Germinal center (tissue), 1 donor: ENCODE measurements around the gene UTS2R.

ENCODE experiments used
- DNase-seq: peaks from one replicate; pipeline ENCODE4 v3.0.0; 2012; ENCODE audit warnings: mixed read lengths, low spot score

The UTS2R gene

DNA sequence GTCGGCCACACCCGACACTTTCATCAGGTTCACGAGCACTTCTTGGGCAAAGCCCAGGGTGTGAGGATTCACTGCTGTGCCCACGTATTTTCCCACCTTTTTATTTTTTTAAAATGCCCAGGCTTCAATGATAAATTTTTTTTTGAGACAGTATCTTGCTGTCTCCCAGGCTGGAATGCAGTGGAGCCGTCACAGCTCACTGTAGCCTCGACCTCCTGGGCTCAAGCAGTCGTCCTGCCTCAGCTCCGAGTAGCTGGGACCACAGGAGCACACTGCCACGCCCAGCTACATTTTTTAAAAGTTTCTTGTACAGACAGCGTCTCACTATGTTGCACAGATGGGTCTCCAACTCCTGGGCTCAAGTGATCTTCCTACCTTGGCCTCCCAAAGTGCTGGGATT lies 17.8 kb downstream of the UTS2R start:
- no peak for DNase-seq

DNA sequence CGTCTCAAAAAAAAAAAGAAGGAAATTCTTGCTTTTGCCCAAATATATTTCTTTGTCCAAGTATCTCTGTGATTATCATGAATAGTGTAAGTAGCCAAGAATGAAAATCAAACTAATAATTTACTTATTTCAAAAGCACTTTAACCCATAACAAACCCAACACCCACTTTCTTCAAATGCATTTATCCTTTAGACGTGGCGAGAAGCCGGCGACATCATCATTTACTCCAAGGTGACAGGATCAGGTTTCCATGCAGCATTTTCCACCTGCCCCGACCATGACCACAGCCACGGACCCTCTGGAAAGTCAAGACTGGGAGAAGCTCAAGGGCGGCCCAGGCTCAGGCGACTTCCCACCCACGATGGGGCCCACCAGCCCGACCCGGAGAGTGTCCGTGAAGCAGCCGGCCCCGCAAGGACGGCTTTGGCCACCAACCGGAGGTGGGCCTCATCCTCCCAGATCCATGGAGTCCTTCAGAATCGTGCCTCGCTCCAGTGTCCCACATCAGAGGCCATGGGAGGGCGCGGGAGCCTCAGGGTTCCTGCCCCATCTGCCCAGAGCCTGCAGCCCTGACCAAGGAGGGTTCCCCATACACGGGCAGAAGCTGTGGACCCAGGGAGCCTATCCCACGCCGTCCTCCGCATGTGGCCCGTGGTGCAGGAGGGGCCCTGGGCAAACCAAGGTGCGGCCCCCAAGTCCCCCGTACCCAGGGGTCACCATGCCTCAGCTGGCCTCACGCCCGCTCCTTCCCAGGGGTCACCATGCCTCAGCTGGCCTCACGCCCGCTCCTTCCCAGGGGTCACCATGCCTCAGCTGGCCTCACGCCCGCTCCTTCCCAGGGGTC lies 18.7 kb downstream of the UTS2R start:
- DNase-seq = no peak

DNA sequence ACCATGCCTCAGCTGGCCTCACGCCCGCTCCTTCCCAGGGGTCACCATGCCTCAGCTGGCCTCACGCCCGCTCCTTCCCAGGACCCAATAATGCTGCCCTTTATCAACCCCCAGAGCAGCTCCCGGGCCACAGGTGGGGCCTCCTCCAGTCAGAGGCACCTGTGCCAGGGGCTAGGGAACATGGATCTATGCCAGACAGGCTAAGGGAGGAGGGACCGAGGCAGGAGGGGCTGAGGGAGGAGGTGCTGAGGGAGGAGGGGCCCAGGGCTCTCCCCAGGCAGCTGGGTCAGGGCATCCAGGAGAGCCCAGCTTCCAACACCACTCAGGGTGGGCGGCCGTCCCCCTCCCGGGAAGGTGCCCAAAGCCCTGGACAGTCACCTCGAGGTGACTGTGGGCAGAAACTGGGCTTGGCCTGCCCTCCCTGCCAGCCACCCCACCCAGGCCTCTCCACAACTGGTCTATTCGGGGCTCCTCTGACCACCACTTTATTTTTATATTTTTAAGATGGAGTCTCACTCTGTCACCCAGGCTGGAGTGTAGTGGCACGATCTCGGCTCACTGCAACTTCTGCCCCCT lies 19.4 kb downstream of the UTS2R start:
- no peak for DNase-seq

DNA sequence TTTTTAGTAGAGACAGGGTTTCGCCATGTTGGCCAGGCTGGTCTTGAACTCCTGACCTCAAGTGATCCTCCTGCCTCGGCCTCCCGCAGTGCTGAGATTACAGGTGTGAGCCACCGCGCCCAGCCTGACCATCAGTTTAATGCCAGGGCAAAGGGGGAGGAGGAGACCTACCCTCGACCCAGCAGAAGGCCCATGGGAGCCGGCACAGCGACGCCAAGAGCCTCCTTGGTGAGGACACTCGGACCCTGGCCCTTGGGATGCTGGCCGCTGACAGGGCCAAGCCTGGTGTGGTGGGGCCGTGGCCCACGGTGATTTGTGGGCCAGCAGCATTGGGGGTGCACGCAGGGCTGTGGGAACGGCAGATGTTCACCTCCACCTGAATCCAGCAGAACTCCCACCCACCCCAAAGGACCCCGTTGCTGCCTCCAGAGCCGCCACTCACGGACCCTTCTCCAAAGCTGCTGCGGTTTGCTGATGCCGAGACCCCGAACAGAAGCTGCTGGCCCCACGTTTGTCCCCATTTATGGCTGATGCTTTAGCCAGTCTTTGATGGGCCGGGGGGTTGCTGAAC lies 20.0 kb downstream of the UTS2R start:
- no peak for DNase-seq

DNA sequence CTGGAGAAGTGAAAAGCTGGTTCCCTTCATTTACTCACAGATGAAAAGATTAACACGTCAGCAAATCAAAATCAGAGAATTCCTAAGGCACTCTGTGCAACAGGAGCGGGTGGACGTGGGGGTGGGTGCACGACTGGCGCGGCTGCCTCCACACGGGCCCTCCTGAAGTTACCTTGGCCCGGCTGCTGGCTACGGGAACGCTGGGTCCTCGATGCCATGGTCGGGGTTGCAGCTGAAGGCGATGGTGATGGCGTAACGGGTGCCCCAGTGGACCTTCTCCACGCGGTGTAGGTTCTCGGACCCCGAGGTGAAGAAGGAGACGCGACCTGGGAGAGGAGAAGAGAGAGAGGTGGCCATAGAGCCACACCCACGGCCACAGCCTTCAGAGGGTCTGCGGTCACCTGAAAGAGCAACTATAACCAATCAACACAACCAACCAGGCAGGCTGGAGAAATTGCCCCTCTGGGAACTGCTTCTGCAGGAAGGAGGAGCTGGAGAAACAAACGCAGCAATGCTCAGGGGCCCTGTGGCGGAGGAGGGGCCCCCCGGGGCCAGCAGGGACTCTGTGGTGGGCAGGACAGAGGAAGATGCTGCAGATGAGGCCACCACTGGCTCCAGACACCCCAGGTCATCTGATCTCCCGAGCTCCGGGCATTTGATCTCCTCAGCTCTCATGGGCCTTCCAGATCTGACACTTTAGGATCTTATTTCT lies 20.8 kb downstream of the UTS2R start:
- DNase-seq = no peak

DNA sequence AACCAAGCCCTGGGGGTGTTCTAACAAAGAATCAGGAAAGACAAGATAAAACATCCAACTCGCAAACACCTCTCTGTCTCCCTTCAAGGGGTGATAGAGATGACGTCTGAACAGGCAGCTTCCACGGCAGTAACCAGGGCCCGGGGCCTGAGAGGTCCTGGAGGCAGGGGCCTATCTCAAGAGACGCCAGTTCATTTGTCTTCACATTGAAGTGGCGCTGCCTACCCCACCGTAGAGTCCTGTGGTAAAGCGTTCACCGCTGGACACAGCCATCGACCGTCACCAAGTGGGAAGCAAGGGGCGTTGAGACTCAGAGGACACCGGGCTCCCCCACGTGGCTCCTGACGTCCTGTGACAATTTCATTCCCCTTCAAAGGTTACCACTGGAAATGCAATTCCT lies 21.4 kb downstream of the UTS2R start:
- no peak for DNase-seq

DNA sequence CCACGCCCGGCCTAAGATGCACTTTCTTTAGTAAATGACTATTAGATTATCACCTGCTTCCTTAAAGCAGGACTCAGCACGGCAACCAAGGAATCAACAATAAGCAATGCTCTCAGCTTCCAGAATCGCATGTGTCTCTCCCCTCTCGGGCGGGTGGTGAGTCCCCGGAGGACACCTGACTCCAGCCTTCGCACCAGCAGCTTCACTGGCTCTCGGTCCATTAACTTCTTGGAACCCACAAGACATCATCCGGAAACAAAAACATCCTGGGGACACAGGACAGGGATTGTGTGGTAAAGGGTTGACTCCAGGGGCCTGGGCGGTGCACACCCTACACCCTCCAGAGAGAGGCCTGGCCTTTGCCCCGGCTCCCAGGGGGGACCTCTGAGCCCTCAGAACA lies 22.7 kb downstream of the UTS2R start:
- DNase-seq = no peak

DNA sequence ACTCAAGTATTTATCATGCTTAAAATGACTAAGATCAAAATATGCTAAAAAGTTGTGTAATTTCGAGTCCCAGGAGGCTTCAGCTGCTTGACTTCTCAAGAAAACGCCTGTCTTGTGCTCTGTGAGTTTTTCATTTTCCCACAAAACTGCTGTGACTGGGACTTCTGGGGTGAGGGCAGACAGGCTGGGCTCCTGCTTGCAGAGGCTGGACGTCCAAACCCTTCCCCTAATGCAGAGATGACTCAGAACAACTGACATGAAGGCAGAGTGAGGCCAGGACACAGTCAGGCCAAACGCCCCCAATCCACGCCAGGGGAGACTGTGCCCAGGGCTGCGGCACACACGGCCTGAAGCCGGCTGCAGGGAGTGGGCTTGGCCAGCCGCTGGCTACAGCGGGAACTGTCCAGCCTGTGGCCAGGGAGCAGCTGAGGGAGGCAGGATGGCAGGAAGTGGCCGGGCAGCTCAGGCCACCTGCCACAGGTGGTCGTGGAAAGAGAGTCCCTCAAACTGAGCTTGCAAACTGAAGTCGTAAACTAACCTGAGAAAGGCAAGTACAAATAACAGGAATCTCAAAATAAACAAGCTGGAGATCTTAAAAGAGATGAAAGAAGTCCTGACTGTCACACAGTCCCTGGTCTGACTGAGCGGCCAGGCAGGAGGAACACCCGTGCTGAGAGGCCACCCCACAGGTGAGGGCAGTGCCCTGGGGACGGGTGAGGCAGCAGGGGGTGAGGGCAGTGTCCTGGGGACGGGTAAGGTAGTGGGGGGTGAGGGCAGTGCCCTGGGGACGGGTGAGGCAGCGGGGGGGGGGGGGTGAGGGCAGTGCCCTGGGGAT lies 25.3 kb downstream of the UTS2R start:
- no peak for DNase-seq

DNA sequence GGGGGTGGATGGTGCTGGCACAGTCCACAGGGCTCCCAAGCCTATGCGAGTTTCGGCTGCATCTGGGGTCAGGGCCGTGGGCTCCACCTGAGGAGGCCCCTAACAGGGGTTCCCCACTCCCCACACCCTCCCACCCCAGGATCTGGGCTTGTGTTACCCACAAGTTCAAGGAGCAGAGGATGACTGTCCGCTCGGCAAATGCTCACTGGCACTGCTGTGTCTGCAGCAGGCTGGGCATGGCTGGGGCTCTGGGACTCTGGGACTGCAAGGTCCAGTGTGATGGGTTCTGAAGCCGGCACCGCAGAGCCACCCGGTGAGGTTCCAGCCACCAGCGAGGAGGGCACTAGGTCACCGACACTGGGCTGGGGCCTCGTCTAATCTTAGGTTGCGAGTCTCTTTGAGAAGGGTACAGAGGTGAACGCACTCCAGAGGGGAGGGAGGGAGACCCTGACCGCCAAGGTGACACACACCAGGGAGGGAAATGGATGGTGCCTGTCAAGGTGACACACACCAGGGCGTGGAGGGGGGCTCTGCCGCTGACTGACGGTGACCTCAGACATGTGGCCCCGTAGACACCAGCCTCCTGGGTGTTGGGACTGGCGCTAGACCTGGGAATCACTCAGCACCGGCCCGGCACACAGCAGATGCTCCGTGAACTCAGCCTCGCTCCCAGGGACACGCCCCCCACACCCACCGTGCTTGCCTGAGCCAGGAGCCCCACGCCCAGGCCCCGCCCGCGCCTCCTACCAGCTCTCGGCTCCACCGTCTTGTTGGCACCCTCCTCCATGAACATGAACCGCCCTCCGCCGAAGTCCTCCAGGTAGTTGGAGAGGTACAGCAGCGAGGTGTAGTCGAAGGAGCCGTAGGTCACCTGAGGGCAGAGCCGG lies 26.1 kb downstream of the UTS2R start:
- DNase-seq = no peak

DNA sequence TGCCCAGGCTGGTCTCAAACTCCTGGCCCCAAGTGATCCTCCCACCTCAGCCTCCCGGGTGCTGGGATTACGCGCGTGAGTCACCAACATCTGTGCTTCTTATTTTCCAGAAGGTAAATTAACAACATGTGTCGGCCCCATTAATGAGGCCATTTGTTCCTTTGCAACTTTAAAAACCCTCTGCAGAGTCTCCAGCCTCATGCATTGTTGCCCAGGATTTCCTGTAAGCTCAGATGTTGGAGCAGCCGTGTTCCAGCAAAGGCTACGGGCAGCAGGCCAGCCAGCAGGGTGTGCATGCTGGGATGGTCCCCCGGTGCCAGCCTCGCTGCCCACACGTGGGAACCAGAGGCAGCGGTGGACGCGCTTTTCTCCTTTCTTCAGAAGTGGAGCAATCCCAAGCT lies 27.5 kb downstream of the UTS2R start:
- no peak for DNase-seq

DNA sequence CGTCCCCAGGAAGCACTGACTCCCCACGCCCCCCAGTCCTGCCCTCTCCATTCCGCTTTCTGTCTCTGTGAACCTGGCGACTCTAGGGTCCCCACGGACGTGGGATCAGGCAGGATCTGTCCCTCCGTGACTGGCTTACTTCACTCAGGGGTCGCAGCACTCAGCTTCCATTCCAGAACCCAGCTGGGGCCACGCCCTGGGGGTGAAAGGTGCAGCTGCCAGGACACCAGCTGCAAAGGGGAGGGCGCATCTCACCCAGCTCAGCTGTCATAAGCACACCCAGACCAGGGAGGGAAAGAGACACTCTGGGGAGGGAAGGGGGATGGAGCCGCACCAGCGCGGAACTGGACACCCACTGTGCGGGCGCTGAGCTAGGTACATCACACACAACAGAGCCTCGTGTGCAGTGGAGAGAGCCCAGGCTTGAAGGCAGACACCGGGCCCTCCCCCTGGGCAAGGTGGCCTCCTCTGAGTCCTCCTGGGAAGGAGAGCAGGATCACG lies 28.1 kb downstream of the UTS2R start:
- no peak for DNase-seq

DNA sequence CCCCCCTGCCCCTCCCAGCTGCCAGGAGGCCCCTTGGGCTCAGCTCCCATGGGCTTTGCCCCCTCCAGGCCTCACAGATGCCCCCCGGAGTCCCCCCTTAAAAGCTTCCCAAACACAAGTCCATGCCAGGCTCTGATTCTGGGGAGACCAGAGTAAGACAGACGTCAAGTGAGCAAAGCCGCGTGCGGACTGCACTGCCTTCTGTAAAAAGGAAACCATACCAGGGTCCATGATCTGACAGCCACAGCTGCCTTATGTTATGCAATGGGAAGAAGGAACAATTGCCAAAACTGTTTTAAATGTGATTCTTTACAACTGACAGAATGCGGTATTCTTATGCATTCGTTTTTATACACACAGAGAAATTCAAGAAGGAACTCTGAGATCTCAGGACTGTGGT lies 28.6 kb downstream of the UTS2R start:
- no peak for DNase-seq

DNA sequence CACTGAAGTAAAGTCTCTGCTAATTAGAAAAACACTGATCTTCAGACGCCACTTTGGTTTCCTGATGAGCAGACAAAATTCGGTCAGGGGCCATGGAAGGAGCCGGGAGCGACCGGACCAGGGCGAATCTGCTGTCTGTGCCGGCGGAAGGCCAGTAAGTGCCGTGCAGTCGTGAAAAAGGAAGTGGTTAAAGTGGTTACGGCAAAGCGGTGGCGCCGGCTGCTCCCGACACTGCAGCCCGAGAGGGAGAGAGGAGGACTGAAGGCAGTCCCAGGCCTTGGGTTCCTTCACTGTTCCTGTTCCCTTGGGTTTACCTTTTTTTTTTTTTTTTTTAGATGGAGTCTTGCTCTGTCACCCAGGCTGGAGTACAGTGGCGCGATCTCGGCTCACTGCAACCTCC lies 29.3 kb downstream of the UTS2R start:
- DNase-seq = peak; percentile 61

DNA sequence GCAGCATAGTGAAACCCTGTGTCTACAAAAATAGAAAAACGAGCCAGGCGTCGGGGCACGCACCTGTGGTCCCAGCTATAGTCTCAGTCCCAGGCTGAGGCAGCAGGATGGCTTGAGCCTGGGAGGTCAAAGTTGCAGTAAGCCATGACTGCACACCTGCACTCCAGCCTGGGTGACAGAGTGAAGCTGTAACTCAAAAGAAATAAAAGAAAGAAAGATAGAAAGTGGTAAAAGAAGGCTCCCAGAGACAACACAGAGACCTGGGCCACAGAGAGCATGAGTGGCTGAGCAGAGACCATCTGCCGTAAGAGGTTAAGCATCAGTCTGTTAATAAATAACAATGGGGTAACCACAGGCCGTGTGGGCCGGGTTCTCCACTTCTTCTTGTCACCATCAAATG lies 31.3 kb downstream of the UTS2R start:
- DNase-seq = no peak

DNA sequence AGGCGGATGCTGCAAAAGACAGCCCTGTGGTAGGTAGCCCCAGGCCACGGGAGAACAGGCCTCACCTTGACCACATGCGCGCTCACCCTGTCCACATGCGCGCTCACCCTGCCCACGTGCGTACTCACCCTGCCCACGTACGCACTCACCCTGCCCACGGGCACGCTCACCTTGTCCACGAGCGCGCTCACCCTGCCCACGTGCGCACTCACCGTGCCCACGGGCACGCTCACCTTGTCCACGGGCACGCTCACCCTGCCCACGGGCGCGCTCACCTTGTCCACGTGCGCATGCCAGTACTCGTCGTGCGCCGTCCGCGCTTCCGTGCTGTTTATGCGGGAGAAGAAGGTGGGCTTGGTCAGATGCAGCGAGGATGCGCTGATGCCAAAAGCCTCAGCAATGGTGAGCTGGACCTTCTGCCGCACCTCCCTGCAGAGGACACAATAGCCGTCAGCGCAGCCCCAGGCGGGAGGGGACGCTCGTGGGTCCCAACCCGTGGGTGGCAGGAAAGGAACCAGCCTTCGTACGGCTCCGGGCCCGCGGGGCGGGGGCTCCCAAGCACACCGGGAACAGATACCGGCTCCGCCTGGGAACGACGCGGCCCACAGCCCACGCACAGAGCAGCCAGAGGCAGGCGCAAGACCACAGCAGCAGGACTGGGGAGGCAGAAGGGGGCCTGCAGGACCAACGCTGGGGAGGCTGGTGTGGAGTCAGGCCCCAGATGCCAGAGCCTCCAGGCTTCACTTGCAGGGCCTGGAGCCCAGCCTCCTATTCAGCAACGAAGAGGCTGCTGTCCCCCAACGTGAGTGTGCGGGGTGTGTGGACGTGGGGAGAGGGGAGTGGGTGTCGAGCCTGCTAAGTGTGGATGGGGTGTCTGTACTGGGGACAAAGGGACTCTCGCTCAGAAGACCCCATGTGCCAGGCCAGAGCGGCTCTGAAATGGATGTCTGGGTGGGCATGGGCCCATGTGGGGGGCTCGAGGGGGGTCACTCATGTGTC lies 32.4 kb downstream of the UTS2R start:
- no peak for DNase-seq

DNA sequence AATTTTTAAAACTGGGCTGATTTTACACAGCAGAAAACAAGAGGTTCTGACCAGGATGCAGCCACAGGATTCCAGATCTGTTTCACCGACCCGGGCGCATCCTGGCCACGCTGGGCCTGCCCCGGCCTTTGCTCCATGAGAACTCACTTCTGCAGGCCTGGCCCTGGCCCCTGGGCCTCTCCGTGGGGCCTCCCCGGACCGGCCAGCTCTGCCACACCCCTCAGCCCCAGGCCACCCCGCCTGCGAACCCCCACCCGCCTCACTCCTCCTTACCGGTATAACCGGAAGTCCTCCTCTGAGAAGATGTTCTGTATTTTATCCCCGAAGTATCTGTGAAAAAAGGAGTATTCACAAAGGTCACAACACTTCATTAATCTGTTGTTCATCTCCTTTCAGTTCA lies 33.5 kb downstream of the UTS2R start:
- DNase-seq = no peak

DNA sequence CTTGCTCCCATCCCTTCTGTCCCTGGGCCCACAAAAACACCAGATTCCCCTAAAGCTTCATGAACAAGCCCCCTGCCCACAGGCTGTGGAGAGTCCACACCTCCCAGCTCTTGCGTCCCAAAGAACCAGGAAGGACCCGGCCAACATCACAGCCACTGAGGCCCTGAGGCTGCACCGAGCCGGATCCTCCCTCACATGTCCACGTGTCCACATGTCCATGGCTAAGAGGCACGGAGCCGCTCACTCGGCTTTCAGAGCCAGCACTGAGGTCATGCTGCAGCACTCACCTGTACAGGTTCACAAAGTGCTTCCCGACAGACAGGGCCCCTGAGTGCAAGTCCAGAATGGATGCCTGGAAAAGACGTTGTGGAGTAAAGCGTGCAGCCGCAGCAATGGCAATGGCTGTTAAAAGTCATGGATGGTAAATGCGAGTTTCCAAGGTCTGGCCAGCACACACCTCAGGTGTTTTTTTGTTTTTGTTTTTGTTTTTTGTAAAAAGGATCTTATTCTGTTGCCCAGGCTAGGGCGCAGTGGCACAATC lies 34.6 kb downstream of the UTS2R start:
- DNase-seq = no peak

DNA sequence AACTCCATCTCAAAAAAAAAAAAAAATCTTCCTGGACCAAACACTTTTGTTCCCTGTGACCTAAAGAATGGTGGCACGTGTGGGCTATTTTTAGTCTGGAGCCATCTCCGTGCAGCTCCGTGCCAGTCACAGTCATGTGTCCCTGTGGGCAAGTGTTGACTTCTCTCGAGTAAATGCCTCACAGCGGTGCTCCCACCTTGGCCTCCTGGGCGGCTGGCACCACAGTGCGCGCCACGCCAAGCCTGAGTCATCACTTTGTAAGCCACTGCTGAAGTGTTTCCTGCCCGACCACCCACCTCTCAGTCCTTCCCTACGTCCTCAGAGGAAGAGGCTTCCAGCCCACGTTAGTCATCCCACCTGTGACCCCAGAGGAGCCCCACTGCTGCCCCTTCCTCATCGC lies 35.7 kb downstream of the UTS2R start:
- no peak for DNase-seq

DNA sequence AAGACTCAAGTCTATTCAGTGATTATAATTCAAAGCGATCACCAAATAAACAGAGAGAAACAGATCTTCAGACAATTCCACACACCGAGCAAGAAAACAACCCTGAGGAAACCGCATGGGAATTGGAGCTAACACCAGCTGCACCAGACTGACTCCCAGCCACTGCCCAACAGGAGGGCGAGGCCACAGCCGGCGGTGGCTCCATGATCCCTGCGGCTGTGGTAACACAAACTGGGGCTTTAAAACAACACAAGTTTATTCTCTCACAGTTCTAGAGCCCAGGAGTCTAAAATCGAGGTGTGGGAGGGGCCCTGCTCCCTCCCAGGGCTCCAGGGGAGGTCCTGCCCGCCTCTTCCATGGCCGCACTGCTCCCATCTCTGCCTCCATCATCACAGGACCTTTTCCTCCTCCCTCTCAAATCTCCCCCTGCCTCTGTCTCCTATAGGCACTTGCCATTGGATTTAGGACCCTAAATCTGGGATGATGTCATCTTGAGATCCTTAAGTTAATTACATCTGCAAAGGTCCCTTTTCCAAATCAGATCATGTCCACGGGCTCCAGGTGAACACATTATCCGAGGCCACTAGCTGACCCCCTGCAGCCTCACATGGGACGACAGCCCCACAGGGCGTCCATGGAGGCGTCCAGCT lies 36.8 kb downstream of the UTS2R start:
- DNase-seq = no peak
